HG03159 (cell line): ENCODE measurements around the gene HPN.
"Not testable (repeated sequence)": the region's sequence is repeated elsewhere in the genome, so short reads cannot be mapped to it uniquely, and the experiment has no call there.

Experiments
- ATAC-seq: cut with Tn5 transposase; IDR thresholded peaks from one replicate; pipeline ENCODE4 v1.9.1; 2021; ENCODE audit warnings: mild to moderate bottlenecking, moderate library complexity; ENCODE audit not compliant: unreplicated experiment

Gene HPN

DNA sequence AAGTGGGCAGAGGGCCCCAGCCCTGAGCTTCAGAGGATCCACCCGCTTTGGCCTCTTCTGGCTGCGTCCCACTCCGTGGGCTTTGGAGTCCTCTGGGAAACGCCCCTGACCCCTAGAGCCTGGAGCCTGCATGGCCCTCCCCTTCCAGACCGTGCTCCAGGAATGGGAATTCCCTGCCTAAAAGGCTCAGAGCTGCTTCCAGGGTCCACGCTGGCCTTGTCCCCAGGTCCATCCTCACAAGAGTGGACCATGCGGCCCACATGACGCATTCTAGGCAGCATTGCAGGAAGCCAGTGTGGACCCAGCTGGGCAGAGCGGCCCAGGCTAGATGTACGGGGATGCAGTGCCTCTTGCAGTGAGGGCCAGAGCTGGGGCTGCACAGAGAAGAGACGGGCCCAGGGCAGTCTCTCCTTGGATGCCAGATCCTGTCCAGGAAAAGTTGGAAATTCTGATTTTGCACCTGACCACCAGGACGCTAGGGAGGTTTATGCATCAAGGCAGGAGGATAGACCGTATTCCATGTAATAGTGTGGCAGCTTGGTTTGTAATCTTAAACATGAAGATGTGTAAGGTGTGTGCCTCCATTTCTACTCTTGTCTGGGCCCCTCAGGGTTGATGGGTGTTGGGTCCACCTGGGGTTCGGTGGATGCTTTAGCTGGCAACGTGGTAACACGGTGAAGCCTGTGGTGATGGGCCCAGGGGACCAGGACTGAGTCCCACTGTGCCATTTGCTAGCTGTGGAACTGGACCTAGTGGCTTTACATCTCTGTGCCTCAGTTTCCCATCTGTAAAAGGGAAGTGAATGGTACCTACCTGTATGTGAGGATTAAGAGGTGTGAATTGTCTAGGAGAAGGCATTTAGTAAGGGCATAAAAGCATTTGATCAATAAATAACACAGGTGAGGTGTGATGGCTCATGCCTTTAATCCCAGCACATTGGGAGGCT lies 59.3 kb downstream of the HPN start:
- ATAC-seq = no peak

- ATAC-seq = not testable (repeated sequence)
Measured at GRCh38 chr19:35101949-35102348, 60.4 kb downstream of the HPN start.

- ATAC-seq = not testable (repeated sequence)
Measured at GRCh38 chr19:35103614-35104013, 62.1 kb downstream of the HPN start.

GRCh38 chr19:35104361-35104760 lies 62.8 kb downstream of the HPN start:
- ATAC-seq = no peak

- no peak for ATAC-seq
Measured at GRCh38 chr19:35105047-35105410, 63.5 kb downstream of the HPN start.

DNA sequence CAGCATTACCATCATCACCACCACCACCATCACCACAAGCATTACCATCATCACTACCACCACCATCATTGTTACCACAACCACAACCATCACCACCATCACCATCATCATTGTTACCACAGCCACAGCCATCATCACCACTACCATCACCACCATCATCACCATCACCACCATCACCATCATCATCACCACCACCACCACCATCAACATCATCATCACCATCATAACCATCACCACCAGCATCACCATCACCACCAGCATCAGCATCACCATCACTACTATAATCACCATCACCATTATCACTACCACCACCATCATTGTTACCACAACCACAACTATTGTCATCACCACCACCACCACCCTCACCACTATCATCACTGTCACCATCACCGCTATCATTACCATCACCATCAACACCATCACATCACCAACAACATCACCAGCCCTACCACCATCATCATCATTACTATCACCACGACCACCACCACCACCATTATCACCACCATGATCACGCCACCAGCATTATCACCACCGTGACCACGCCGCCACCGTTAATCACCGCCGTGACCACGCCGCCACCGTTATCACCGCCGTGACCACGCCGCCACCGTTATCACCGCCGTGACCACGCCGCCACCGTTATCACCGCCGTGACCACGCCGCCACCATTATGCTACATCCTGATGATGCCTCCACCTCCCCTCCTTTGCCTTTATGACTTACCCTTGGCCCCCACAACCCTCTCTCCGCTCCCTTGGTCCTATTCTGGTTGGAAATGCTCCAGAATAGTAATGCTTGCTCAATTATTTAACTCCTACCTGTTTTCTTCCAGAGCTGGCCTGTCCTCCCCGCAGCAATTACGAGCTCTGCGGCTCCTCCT lies 64.1 kb downstream of the HPN start:
- ATAC-seq = no peak

DNA sequence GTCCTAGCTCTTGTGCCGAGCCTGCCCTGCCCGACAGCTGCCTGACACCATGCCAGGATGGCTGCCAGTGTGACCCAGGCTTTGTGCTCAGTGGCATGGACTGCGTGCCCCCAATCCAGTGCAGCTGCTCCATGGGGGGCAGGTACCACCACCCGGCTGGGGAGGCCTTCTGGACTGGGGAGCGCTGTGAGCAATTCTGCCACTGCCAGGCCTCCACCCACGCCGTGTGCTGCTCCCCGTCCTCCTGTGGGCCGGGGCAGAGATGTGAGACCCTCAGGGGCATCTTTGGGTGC lies 64.7 kb downstream of the HPN start:
- no peak for ATAC-seq

- no peak for ATAC-seq
Measured at GRCh38 chr19:35106898-35107541, 65.5 kb downstream of the HPN start.

GRCh38 chr19:35107545-35107944 lies 66.0 kb downstream of the HPN start:
- ATAC-seq = no peak

DNA sequence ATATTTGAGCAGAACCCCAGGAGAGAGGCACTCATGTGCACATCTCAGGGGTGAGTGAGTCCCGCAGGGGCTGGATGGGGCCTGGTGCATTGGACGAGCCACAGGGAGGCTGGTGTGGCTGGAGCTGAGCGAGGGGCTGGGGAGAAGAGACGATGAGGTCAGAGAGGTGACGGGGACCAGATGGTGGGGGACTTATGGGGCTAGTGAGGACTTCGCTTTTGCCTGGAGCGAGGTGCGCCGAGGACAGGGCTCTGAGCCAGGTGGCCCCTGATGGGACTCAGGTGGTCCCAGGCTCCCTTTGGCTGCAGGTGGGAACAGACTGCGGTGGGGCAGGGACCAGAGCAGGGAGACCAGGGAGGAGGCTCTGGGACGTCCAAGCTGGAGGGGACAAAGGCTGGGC lies 67.2 kb downstream of the HPN start:
- ATAC-seq = no peak

DNA sequence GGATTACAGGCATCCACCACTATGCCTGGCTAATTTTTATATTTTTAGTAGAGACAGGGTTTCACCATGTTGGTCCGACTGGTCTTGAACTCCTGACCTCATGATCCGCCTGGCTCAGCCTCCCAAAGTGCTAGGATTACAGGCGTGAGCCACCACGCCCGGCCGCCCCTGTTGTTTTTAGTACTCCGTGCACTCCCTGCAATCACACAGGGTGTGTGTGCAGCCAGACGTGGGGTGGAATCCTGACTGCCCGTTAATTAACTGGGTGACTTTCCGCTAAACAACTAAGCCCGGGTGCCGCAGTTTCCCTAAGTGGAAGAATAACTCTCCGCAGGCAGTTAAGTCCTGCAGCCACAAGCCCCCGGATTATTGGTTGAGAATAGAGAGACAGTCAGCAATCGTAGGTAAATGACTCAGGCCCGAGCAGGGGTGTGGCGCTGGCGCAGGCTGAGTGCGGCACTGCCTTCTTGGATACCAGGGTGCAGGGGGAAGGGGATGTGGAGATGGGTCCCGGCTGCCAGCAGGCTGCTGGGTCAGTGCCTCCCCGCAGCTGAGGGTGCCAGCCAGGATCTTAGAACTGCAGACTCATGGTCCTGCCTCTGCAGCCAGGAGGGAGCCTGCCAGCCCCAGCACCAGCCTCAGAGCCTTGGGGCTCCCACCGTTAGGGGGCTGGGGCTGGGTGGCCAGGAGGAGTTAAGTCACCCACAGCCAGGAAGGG lies 68.0 kb downstream of the HPN start:
- ATAC-seq = no peak

DNA sequence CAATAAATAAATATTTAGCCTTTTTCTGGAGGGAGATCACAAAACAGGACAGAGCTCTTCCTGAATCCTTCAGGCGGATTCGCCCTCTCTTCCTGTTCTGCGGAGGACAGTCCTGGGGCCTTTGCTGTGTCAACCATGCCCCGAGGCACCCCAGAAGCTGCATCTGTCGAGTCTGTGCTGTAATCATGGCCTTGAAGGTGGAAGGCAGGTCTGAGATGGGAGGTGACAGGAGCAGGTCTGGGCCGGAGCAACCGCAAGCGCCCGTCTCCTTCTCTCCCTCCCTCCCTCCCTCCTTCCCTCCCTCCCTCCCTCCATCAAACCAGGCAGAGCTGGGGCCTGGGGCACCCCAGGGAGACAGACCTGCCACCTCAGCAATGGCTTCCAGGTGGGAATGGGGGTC lies 69.5 kb downstream of the HPN start:
- no peak for ATAC-seq

DNA sequence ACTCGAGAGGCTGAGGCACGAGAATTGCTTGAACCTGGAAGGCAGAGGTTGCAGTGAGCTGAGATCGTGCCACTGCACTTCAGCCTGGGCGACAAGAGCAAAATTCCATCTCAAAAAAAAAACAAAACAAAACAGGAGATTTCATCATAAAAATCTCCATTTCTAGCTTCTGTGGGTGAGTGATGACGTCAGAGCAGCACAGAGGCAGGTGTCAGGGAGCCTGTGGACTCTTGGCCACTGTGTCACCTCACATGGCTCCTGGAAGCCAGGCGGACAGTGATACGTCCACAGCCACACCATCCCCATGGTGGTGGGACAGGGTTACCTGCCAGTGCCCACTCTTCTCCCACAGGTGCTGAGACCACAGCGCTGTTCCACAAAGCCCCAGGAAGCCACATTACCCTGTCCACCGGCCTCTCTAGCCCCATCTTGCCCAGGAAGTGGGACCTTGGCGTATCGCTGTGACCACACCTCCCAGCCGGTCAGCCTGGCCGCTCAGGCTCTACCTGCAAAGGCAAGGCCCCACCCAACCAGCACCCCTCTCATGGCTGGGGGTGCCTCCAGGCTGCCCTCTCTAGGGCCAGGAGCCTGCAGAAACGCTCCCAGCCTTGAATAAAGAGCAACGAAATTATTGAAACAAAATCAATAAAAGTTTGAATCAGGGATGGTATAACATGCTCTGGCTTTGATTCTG lies 71.6 kb downstream of the HPN start:
- no peak for ATAC-seq

DNA sequence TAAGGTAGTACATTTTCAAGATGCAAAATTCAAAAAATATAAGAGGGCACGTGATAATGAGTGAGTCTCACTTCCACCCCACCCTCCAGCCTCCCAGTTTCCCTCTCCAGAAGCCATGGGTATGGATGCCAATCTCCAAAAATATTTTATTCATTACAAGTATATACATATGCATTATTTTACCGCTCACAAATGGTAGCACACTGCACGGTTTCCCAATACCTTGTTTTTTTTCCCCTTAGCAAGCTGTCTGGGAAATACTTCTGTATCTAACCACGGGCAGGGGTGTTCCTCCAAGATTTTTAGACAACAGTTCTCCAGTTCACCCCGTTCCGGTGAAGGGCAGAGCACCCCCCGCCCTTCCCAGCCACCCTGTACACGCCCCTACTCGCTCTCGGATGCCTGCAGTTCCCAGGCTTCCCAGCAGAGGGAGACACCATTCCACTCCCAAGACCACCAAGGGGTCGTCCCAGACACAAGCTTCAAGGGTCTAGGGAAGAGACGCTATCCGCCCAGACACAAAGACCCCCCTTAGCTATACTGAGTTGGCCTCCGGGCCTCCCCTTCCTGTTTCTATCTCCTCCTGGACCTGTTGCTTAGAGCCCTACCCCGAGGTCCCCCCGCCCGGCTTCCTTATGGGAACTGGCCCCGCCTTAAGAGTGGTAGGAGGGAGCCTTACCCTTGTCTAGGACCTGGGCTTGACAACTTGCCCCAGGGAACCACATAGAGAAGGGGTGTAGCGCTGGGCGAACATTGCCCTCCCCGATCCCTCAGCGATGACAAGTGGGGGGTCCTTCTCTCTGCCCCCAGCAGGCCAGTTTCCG lies 73.0 kb downstream of the HPN start:
- no peak for ATAC-seq

DNA sequence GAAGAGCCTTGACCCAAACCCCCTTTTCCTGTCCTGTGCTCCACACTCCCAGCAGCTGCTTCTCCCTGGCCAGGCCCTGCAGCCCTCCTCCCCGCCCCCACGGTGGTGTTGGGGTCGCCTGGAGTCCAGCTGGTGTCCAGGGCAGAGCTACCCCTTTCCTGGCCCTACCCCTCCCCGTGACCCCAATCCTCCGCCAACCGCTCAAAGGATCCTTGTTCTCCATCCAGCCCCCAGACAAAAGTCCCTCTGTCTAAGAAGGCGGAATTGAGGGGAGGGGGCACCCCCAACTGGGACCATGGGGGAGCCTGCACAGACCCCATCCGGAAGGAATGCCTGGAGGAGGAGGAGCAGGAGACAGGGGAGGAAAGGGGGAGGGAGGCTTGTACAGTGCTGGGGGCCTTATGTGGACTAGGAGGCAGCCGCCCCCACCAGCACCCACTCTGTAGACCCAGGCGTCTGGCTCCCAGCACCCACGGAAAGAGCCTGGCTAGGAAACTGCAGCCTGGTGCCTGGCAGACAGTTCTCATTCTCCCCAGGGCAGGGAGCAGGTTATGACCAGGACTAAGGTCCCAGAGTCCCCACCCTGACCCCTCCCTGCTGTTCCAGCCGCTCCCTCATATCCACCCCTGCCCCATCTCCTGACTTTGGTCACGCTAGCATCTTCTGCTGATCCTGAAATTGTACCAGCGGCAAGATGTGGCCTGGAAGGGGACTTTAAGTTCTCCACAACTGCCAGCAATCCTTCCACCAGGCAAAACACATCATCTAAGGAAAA lies 73.8 kb downstream of the HPN start, which contains the start of gene FXYD3:
Gene FXYD3 (plus strand): TSS at position 647 of the 775 bp plus-strand sequence. CDS start 3,554 bp downstream, outside the sequence.
- no peak for ATAC-seq
